Fibroblast of lung (primary cell): ENCODE data around the gene MEGF6. TPM values are rescaled to one million over a fixed set of nuclear protein-coding genes. Genes with fewer than 3 reads are reported as not detected.

Experiments used
- DNase-seq, 2 donors: peaks; one replicate each; pipeline versions ENCODE4 v3.0.0 to v3.0.0-alpha.2; 2010; ENCODE audit warnings: low read depth in 2 of 2
- H2AFZ ChIP-seq: 2 replicates; pipeline ENCODE4 v1.5.1; 2012; ENCODE audit warnings: low read length, control low read depth, inconsistent platforms
- H3K27ac ChIP-seq: 2 replicates; pipeline ENCODE4 v1.5.1; 2011; ENCODE audit warnings: low read length, control low read depth; ENCODE audit not compliant: insufficient read depth
- H3K27me3 ChIP-seq: 2 replicates; pipeline ENCODE4 v1.5.1; 2011; ENCODE audit warnings: mild to moderate bottlenecking, low read length; ENCODE audit not compliant: control insufficient read depth, insufficient read depth
- H3K36me3 ChIP-seq: 2 replicates; pipeline ENCODE4 v1.5.1; 2011; ENCODE audit warnings: low read length; ENCODE audit not compliant: control insufficient read depth, insufficient read depth
- H3K4me1 ChIP-seq: 2 replicates; pipeline ENCODE4 v1.5.1; 2011; ENCODE audit warnings: low read length; ENCODE audit not compliant: control insufficient read depth, insufficient read depth; ENCODE audit errors: extremely low read depth
- H3K4me2 ChIP-seq: 2 replicates; pipeline ENCODE4 v1.5.1; 2011; ENCODE audit warnings: low read length, control low read depth; ENCODE audit not compliant: insufficient read depth; ENCODE audit errors: extremely low read depth
- H3K4me3 ChIP-seq, 4 experiments: fragments of 200-600 bp in 1 of 4; sonication (generic) in 1 of 4; replicated peaks in 1 of 4; 2 replicates each; pipeline ENCODE4 v1.5.1; 2011 to 2016; ENCODE audit warnings: low read length in 4 of 4, low read depth in 3 of 4, mild to moderate bottlenecking in 3 of 4, control low read depth in 2 of 4, inconsistent platforms in 1 of 4, mixed read lengths in 1 of 4; ENCODE audit not compliant: insufficient read depth in 1 of 4; ENCODE audit errors: control extremely low read depth in 1 of 4
- H3K79me2 ChIP-seq: 2 replicates; pipeline ENCODE4 v1.5.1; 2012; ENCODE audit warnings: mild to moderate bottlenecking, low read length, inconsistent platforms; ENCODE audit not compliant: control insufficient read depth, insufficient read depth
- H3K9ac ChIP-seq: 2 replicates; pipeline ENCODE4 v1.5.1; 2011; ENCODE audit warnings: mild to moderate bottlenecking, low read length, control low read depth; ENCODE audit not compliant: insufficient read depth
- H3K9me3 ChIP-seq: 2 replicates; pipeline ENCODE4 v1.5.1; 2012; ENCODE audit warnings: low read depth, low read length; ENCODE audit not compliant: control insufficient read depth, insufficient read depth
- H4K20me1 ChIP-seq: 2 replicates; pipeline ENCODE4 v1.5.1; 2011; ENCODE audit warnings: low read length; ENCODE audit not compliant: control insufficient read depth, insufficient read depth; ENCODE audit errors: extremely low read depth
- CTCF ChIP-seq, 2 donors: IDR thresholded peaks in 1 of 2; conservative IDR thresholded peaks in 1 of 2; 1 replicate in 1 of 2; 2 replicates in 1 of 2; pipeline ENCODE4 v1.5.1; 2011 to 2012; ENCODE audit warnings: low read length in 2 of 2, control low read depth in 1 of 2, inconsistent platforms in 1 of 2, low read depth in 1 of 2, mild to moderate bottlenecking in 1 of 2
- EZH2 ChIP-seq: IDR thresholded peaks from 2 replicates; pipeline ENCODE4 v1.5.1; 2012; ENCODE audit warnings: low read length, control low read depth, mild to moderate bottlenecking; ENCODE audit errors: missing control alignments
- polyA plus RNA-seq, 2 donors: library from polyadenylated mRNA; depleted of rRNA in 1 of 2; stranded (reverse) in 1 of 2; unstranded in 1 of 2; fragments of >200 nt; gene quantifications; 2 replicates each; pipeline ENCODE4 v1.2.1, GENCODE V29; 2011 to 2012; ENCODE audit warnings: missing spikeins in 1 of 2
- total RNA-seq: library from RNA; depleted of rRNA; stranded (reverse); fragments of >200 nt; gene quantifications from 2 replicates; pipeline ENCODE4 v1.2.1, GENCODE V29; 2014

MEGF6 gene
- total and polyA plus RNA-seq, 2 donors (not counting 1 experiment from before 2014, with no cell fraction given) = 1.6 to 11.6 TPM

DNA sequence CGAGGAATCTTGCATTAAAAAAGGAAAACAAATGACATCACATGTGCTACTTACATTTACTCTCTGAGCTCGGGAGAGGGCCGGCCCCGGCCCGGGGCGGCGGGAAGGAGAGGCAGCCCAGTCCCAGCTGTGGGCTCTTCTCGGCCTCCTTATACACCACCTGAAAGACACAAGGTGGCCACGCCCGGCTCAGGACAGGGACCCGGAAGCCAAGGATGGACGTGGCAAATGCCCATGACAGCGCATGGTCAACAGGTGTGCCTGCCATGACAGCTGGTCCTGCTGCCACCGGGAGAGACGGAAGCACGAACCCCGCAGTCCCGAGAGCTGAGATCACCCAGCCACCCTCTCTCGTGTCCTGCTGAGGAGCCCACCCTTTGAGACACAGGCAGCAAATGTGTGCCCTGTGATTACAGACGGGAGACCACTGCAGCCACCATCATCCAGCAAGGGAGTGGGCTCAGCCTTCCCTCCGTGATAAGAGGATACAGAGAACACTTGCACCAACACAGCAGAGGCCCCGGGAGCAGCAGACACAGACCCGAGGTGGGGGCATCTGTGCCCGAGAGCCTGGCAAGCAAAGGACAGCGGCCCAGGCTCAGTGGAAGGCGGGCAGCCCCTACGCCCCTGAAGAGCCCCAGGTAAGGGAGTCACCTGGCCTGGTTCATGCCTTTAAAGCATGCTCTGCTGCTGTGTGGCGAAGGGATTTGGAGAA, 22.2 kb upstream of the MEGF6 start:
- no peak overlapping the region for H2AFZ ChIP-seq
- peaks cover 14% of the 10 kb centered on the region for H3K36me3 ChIP-seq
- TF ChIP-seq EZH2 (no peak), CTCF (conservative IDR thresholded peaks at IDR 0.05 in 1 of 2, IDR thresholded peaks at IDR 0.05 in 1 of 2; ENCODE audit: low read depth in 1 of 2, low read length in 2 of 2) (no peak)
- H4K20me1 ChIP-seq = no peaks in the 10 kb centered on the region
- no peaks in the 10 kb centered on the region for H3K27me3 ChIP-seq
- H3K4me3 ChIP-seq = no peak overlapping the region
- no peak for DNase-seq
- no peak overlapping the region for H3K27ac ChIP-seq
- H3K4me1 ChIP-seq = no peaks in the 10 kb centered on the region
- H3K9me3 ChIP-seq = no peaks in the 10 kb centered on the region
- H3K79me2 ChIP-seq = no peaks in the 10 kb centered on the region
- H3K9ac ChIP-seq = no peak overlapping the region
- H3K4me2 ChIP-seq = no peak overlapping the region

DNA sequence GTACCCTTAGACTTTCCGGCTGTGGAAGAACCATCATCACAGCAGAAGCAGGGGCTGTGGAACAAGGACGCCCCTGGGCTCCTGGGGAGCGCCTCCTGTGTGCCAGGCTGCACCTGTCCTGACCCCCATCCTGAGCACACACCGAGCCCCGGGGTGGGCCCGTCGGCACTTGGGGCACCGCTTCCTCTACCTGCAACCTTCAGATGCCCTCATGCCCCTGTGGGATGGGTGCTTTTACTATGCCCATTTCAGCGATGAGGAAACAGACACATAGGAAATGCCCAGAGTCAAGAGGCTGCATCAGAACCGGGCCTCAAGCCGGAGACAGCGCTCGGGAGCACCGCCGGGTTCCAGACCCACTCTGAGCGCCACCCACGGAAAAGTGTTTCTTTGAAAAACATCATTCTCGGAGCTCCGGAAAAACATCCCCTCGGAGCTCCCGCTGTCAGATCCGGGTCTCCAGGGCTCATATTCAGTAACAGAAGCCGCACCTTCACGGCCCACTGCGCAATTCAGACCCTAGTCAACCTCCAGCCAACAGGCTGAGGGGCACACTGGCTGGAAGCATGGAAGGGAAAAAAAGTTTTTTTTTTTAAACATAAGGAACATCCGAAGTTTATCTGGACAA, 21.5 kb upstream of the MEGF6 start:
- Histone ChIP-seq H3K4me2 (no peak overlapping the region), H2AFZ (no peak overlapping the region), H3K9ac (no peak overlapping the region), H4K20me1 (no peaks in the 10 kb centered on the region), H3K79me2 (no peaks in the 10 kb centered on the region), H3K9me3 (no peaks in the 10 kb centered on the region), H3K4me1 (no peaks in the 10 kb centered on the region), H3K4me3 (no peak overlapping the region), H3K36me3 (peaks cover 19% of the 10 kb centered on the region), H3K27me3 (no peaks in the 10 kb centered on the region), H3K27ac (no peak overlapping the region)
- no peak for TF ChIP-seq EZH2
- TF ChIP-seq CTCF (conservative IDR thresholded peaks at IDR 0.05 in 1 of 2, IDR thresholded peaks at IDR 0.05 in 1 of 2; ENCODE audit: low read depth in 1 of 2, low read length in 2 of 2) = no peak
- DNase-seq = no peak

DNA sequence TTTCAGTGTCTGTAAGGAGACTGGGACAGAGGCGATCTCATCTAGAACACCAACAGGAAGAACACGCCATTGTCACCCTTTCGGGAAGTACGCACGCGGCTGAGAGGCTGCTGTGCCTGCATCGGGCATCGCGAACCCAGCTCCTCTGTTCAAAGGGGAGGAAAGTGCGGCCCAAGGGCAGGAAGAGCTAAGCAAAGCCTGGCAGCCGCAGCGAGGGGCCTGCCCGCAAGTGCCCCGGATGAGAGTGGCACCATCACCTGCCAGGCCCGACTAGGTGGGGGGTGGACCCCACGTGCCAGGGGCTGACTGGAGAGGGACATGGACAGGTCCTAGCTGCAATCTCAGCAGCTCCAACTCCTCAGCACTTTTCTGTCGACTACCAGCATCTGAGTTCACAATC, 21.0 kb upstream of the MEGF6 start:
- no peaks in the 10 kb centered on the region for H3K4me1 ChIP-seq
- no peak for DNase-seq
- TF ChIP-seq EZH2 (no peak), CTCF (conservative IDR thresholded peaks at IDR 0.05 in 1 of 2, IDR thresholded peaks at IDR 0.05 in 1 of 2; ENCODE audit: low read depth in 1 of 2, low read length in 2 of 2) (no peak)
- peaks cover 20% of the 10 kb centered on the region for H3K36me3 ChIP-seq
- H3K9ac ChIP-seq = no peak overlapping the region
- H3K79me2 ChIP-seq = no peaks in the 10 kb centered on the region
- H3K27me3 ChIP-seq = no peaks in the 10 kb centered on the region
- no peak overlapping the region for H3K27ac ChIP-seq
- H3K4me3 ChIP-seq = no peak overlapping the region
- H3K4me2 ChIP-seq = no peak overlapping the region
- H2AFZ ChIP-seq = no peak overlapping the region
- H4K20me1 ChIP-seq = no peaks in the 10 kb centered on the region
- no peaks in the 10 kb centered on the region for H3K9me3 ChIP-seq
